OCI-LY7 (cell line): ENCODE measurements around the gene GLYATL2.

Experiments
- EZH2phosphoT487 ChIP-seq: fragments of 200-600 bp; sonication (generic); IDR thresholded peaks from 2 replicates; pipeline ENCODE4 v1.6.1; 2018; ENCODE audit warnings: low read depth, borderline replicate concordance, mild to moderate bottlenecking, mixed run types, antibody characterized with exemption, low read length, moderate library complexity, mixed read lengths
- TF ChIP-seq, protein P1 (sequence below): fragments of 200-600 bp; sonication (generic); conservative IDR thresholded peaks from 2 replicates; pipeline ENCODE4 v1.5.1; 2014; ENCODE audit warnings: mild to moderate bottlenecking, antibody characterized with exemption, low read length, moderate library complexity, mixed read lengths

DNA sequence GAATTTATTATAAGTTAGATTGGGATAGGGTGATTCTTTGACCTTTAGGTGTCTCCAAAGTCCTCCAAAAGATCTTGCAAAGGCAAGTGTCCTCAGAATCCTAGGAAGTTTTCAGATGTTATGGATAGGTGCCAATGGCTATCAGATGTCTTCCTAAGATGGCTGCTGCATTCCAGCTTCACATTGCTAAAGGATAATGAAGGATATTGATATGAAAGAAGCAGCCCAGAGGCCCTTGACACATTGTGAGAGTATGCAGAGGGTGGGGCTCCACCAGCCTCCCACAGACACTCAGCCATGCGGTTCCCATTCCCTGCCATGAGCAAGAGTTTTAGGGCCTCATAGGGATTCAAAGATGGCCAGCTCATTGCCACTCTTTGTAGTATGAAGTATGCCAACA lies 22.3 kb upstream of the GLYATL2 start:
- TF ChIP-seq, protein P1, sequence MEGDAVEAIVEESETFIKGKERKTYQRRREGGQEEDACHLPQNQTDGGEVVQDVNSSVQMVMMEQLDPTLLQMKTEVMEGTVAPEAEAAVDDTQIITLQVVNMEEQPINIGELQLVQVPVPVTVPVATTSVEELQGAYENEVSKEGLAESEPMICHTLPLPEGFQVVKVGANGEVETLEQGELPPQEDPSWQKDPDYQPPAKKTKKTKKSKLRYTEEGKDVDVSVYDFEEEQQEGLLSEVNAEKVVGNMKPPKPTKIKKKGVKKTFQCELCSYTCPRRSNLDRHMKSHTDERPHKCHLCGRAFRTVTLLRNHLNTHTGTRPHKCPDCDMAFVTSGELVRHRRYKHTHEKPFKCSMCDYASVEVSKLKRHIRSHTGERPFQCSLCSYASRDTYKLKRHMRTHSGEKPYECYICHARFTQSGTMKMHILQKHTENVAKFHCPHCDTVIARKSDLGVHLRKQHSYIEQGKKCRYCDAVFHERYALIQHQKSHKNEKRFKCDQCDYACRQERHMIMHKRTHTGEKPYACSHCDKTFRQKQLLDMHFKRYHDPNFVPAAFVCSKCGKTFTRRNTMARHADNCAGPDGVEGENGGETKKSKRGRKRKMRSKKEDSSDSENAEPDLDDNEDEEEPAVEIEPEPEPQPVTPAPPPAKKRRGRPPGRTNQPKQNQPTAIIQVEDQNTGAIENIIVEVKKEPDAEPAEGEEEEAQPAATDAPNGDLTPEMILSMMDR = no peak
- no peak for TF ChIP-seq EZH2phosphoT487
